DOHH2 (cell line): ENCODE results near the gene ZNF385B.

Source experiments
- H3F3A ChIP-seq: fragments of 200-600 bp; sonication (generic), shearing (Covaris generic); 2 replicates; pipeline ENCODE4 v1.6.0; 2016; ENCODE audit warnings: antibody characterized with exemption, mild to moderate bottlenecking; ENCODE audit not compliant: control insufficient read depth, insufficient read depth
- H3K27ac ChIP-seq: fragments of 200-600 bp; sonication (generic); 2 replicates; pipeline ENCODE4 v1.5.1; 2014; ENCODE audit warnings: low read depth, mild to moderate bottlenecking, low read length, moderate library complexity
- H3K27me3 ChIP-seq: fragments of 200-600 bp; sonication (generic); 2 replicates; pipeline ENCODE4 v1.6.1; 2014; ENCODE audit warnings: mild to moderate bottlenecking, low read length, mixed read lengths; ENCODE audit not compliant: control insufficient read depth
- H3K36me3 ChIP-seq: fragments of 200-600 bp; sonication (generic); 2 replicates; pipeline ENCODE4 v1.6.1; 2014; ENCODE audit warnings: mild to moderate bottlenecking, low read length, moderate library complexity, mixed read lengths; ENCODE audit not compliant: control insufficient read depth
- H3K4me1 ChIP-seq: fragments of 200-600 bp; sonication (generic); 2 replicates; pipeline ENCODE4 v1.6.1; 2014; ENCODE audit warnings: mild to moderate bottlenecking, low read length, mixed read lengths; ENCODE audit not compliant: control insufficient read depth
- H3K4me2 ChIP-seq: fragments of 200-600 bp; sonication (generic); 2 replicates; pipeline ENCODE4 v1.6.0; 2014; ENCODE audit warnings: mild to moderate bottlenecking, low read length, moderate library complexity
- H3K4me3 ChIP-seq: fragments of 200-600 bp; sonication (generic); 2 replicates; pipeline ENCODE4 v1.5.1; 2014; ENCODE audit warnings: mild to moderate bottlenecking, low read length, mixed read lengths
- H3K79me2 ChIP-seq: fragments of 200-600 bp; sonication (generic); 2 replicates; pipeline ENCODE4 v1.6.1; 2014; ENCODE audit warnings: mild to moderate bottlenecking, low read length, mixed read lengths; ENCODE audit not compliant: control insufficient read depth
- H3K9me2 ChIP-seq: fragments of 200-600 bp; sonication (generic); replicated peaks from 2 replicates; pipeline ENCODE4 v1.6.1; 2014; ENCODE audit warnings: mild to moderate bottlenecking, low read length, mixed read lengths; ENCODE audit not compliant: control insufficient read depth
- H3K9me3 ChIP-seq: fragments of 200-600 bp; sonication (generic); 2 replicates; pipeline ENCODE4 v1.6.1; 2014; ENCODE audit warnings: antibody characterized with exemption, low read length, mixed read lengths; ENCODE audit not compliant: control insufficient read depth, insufficient read depth
- H4K20me1 ChIP-seq: fragments of 200-600 bp; sonication (generic); 2 replicates; pipeline ENCODE4 v1.6.0; 2014; ENCODE audit warnings: low read depth, mild to moderate bottlenecking, antibody characterized with exemption, low read length, moderate library complexity; ENCODE audit not compliant: control insufficient read depth, insufficient read depth
- CTCF ChIP-seq: fragments of 200-600 bp; sonication (generic); IDR thresholded peaks from one replicate; pipeline ENCODE4 v1.5.1; 2014; ENCODE audit warnings: antibody characterized with exemption, mild to moderate bottlenecking, low read depth, low read length; ENCODE audit not compliant: poor library complexity, severe bottlenecking
- EZH2phosphoT487 ChIP-seq: fragments of 200-600 bp; sonication (generic); IDR thresholded peaks from 2 replicates; pipeline ENCODE4 v1.6.1; 2017; ENCODE audit warnings: borderline replicate concordance, mild to moderate bottlenecking, antibody characterized with exemption, low read length, moderate library complexity, mixed read lengths

ZNF385B gene

GRCh38 chr2:179441551-179441950 is 419.9 kb downstream of the ZNF385B start:
- H3F3A ChIP-seq = no peaks in the 10 kb centered on the region
- no peaks in the 10 kb centered on the region for H3K9me2 ChIP-seq
- H3K4me2 ChIP-seq = no peak overlapping the region
- no peak overlapping the region for H3K4me3 ChIP-seq
- H3K27ac ChIP-seq = no peak overlapping the region
- H3K9me3 ChIP-seq = no peaks in the 10 kb centered on the region
- TF ChIP-seq EZH2phosphoT487 (no peak), CTCF (no peak)
- H3K4me1 ChIP-seq = no peaks in the 10 kb centered on the region
- no peaks in the 10 kb centered on the region for H4K20me1 ChIP-seq
- no peaks in the 10 kb centered on the region for H3K27me3 ChIP-seq
- H3K36me3 ChIP-seq = no peaks in the 10 kb centered on the region
- no peaks in the 10 kb centered on the region for H3K79me2 ChIP-seq

GRCh38 chr2:179440642-179441251 is 420.7 kb downstream of the ZNF385B start:
- TF ChIP-seq EZH2phosphoT487 (no peak), CTCF (peak; percentile 75)
- H3K4me3 ChIP-seq = no peak overlapping the region
- no peaks in the 10 kb centered on the region for H3K9me3 ChIP-seq
- H3K4me2 ChIP-seq = no peak overlapping the region
- H3K27me3 ChIP-seq = no peaks in the 10 kb centered on the region
- no peaks in the 10 kb centered on the region for H3K4me1 ChIP-seq
- no peaks in the 10 kb centered on the region for H3K79me2 ChIP-seq
- no peaks in the 10 kb centered on the region for H3K9me2 ChIP-seq
- no peaks in the 10 kb centered on the region for H3K36me3 ChIP-seq
- no peaks in the 10 kb centered on the region for H4K20me1 ChIP-seq
- no peak overlapping the region for H3K27ac ChIP-seq
- no peaks in the 10 kb centered on the region for H3F3A ChIP-seq

- no peak overlapping the region for H3K27ac ChIP-seq
- H3K27me3 ChIP-seq = no peaks in the 10 kb centered on the region
- no peak overlapping the region for H3K4me3 ChIP-seq
- H3F3A ChIP-seq = no peaks in the 10 kb centered on the region
- H4K20me1 ChIP-seq = no peaks in the 10 kb centered on the region
- no peak for TF ChIP-seq EZH2phosphoT487
- TF ChIP-seq CTCF = no peak
- no peaks in the 10 kb centered on the region for H3K36me3 ChIP-seq
- no peaks in the 10 kb centered on the region for H3K9me2 ChIP-seq
- no peak overlapping the region for H3K4me2 ChIP-seq
- H3K9me3 ChIP-seq = no peaks in the 10 kb centered on the region
- H3K4me1 ChIP-seq = no peaks in the 10 kb centered on the region
- H3K79me2 ChIP-seq = no peaks in the 10 kb centered on the region
Observed at GRCh38 chr2:179438654-179439053, 422.8 kb downstream of the ZNF385B start.
